HCT116 (cell line): ENCODE results near the gene DENND1C. TPM values are rescaled to one million over a fixed set of nuclear protein-coding genes. Genes with fewer than 3 reads are reported as not detected.

Experiments used
- ATAC-seq: fragments of 200-7000 bp; cut with Tn5 transposase; 2 replicates; pipeline ENCODE4 v1.9.1; 2020; ENCODE audit warnings: mild to moderate bottlenecking, moderate library complexity
- BruUV-seq: library from RNA; stranded (reverse); fragments of 400-500 nt; replicated peaks from 2 replicates; lab custom pipeline; 2021; lab: Mats Ljungman, UMichigan
- CTCF ChIA-PET: fragments of 300-600 bp; sonication (Branson Sonifier 250); formaldehyde crosslinking; loops from one replicate; lab custom pipeline; 2021; ENCODE audit warnings: antibody characterized with exemption; lab: Charles Lee
- POLR2A ChIA-PET: fragments of 300-600, 350-600 bp; sonication (Branson Sonifier 250); formaldehyde crosslinking; loops from one replicate; lab custom pipeline; 2021; ENCODE audit warnings: antibody characterized with exemption; lab: Charles Lee
- RAD21 ChIA-PET, 2 experiments: fragments of 300-600 bp; sonication (Branson Sonifier 250); formaldehyde crosslinking; loops; one replicate each; lab custom pipeline; 2023; ENCODE audit warnings: low total read pairs in 2 of 2; ENCODE audit not compliant: uncharacterized antibody in 2 of 2, unreplicated experiment in 2 of 2, low non-redundant PET in 1 of 2; lab: Charles Lee
- DNase-seq: peaks from one replicate; pipeline ENCODE4 v3.0.0-alpha.2; 2010; ENCODE audit warnings: low read depth, low spot score
- H2AFZ ChIP-seq: fragments of 200-600 bp; shearing (Covaris generic), sonication (generic); 2 replicates; pipeline ENCODE4 v1.6.1; 2017; ENCODE audit warnings: low read depth, mixed run types, mixed read lengths, antibody characterized with exemption, low read length; ENCODE audit not compliant: poor library complexity, severe bottlenecking
- H3K27ac ChIP-seq: 2 replicates; pipeline ENCODE4 v1.5.1; 2012; ENCODE audit warnings: low read depth, low read length
- H3K27me3 ChIP-seq: fragments of 200-600 bp; sonication (generic); 2 replicates; pipeline ENCODE4 v1.6.1; 2016; ENCODE audit warnings: mixed run types, low read length, mixed read lengths; ENCODE audit not compliant: insufficient read depth
- H3K36me3 ChIP-seq, 2 experiments: fragments of 200-500 bp in 1 of 2; fragments of 200-600 bp in 1 of 2; sonication (Bioruptor generic) in 1 of 2; sonication (generic) in 1 of 2; 2 replicates each; pipeline versions ENCODE4 v1.5.1 to v1.6.1; 2014 to 2016; ENCODE audit warnings: low read length in 2 of 2, inconsistent platforms in 1 of 2, mixed read lengths in 1 of 2, mixed run types in 1 of 2; ENCODE audit not compliant: insufficient read depth in 2 of 2, control insufficient read depth in 1 of 2
- H3K4me1 ChIP-seq, 2 experiments: fragments of 200-600 bp in 1 of 2; sonication (generic) in 1 of 2; 2 replicates each; pipeline versions ENCODE4 v1.5.1 to v1.6.1; 2012 to 2017; ENCODE audit warnings: low read length in 2 of 2, inconsistent platforms in 1 of 2, mild to moderate bottlenecking in 1 of 2, mixed read lengths in 1 of 2, mixed run types in 1 of 2, moderate library complexity in 1 of 2; ENCODE audit not compliant: insufficient read depth in 2 of 2, control insufficient read depth in 1 of 2
- H3K4me2 ChIP-seq: fragments of 200-600 bp; sonication (generic); 2 replicates; pipeline ENCODE4 v1.6.1; 2017; ENCODE audit warnings: mixed run types, low read length, mixed read lengths
- H3K4me3 ChIP-seq, 2 experiments: fragments of 200-600 bp in 1 of 2; sonication (generic) in 1 of 2; replicated peaks in 1 of 2; 2 replicates each; pipeline ENCODE4 v1.5.1; 2011 to 2016; ENCODE audit warnings: low read length in 2 of 2, control low read depth in 1 of 2, low read depth in 1 of 2, mild to moderate bottlenecking in 1 of 2, mixed read lengths in 1 of 2, mixed run types in 1 of 2
- H3K79me2 ChIP-seq: fragments of 200-600 bp; sonication (generic); 2 replicates; pipeline ENCODE4 v1.6.1; 2017; ENCODE audit warnings: mild to moderate bottlenecking, mixed run types, low read length, moderate library complexity, mixed read lengths; ENCODE audit not compliant: insufficient read depth
- H3K9ac ChIP-seq: fragments of 200-600 bp; sonication (generic); 2 replicates; pipeline ENCODE4 v1.6.1; 2016; ENCODE audit warnings: low read length, mixed read lengths
- H3K9me2 ChIP-seq: fragments of 200-600 bp; sonication (generic), shearing (Covaris generic); 2 replicates; pipeline ENCODE4 v1.6.1; 2017; ENCODE audit warnings: mixed run types, mild to moderate bottlenecking, moderate library complexity; ENCODE audit not compliant: insufficient read depth
- H3K9me3 ChIP-seq, 2 experiments: fragments of 200-500 bp in 1 of 2; fragments of 200-600 bp in 1 of 2; sonication (Bioruptor generic) in 1 of 2; sonication (generic) in 1 of 2; 2 replicates each; pipeline ENCODE4 v1.6.1; 2014 to 2017; ENCODE audit warnings: low read length in 2 of 2, mixed read lengths in 2 of 2, inconsistent platforms in 1 of 2, low read depth in 1 of 2, mild to moderate bottlenecking in 1 of 2, mixed run types in 1 of 2, moderate library complexity in 1 of 2; ENCODE audit not compliant: control insufficient read depth in 1 of 2, insufficient read depth in 1 of 2
- H4K20me1 ChIP-seq: fragments of 200-600 bp; sonication (generic), shearing (Covaris generic); 2 replicates; pipeline ENCODE4 v1.6.1; 2017; ENCODE audit warnings: mixed run types, mild to moderate bottlenecking, moderate library complexity; ENCODE audit not compliant: insufficient read depth
- CEBPB ChIP-seq: IDR thresholded peaks from 2 replicates; pipeline ENCODE4 v1.6.1; 2012; ENCODE audit warnings: low read depth
- EGR1 ChIP-seq: IDR thresholded peaks from 2 replicates; pipeline ENCODE4 v1.6.1; 2012; ENCODE audit warnings: low read depth
- ELF1 ChIP-seq: IDR thresholded peaks from 2 replicates; pipeline ENCODE4 v1.6.1; 2012; ENCODE audit warnings: low read depth, borderline replicate concordance
- EZH2phosphoT487 ChIP-seq: fragments of 200-600 bp; IDR thresholded peaks from 2 replicates; pipeline ENCODE4 v1.6.1; 2018; ENCODE audit warnings: antibody characterized with exemption, borderline replicate concordance
- FOSL1 ChIP-seq: IDR thresholded peaks from 2 replicates; pipeline ENCODE4 v1.6.1; 2012; ENCODE audit warnings: low read depth
- POLR2A ChIP-seq: IDR thresholded peaks from 2 replicates; pipeline ENCODE4 v1.7.0; 2011; ENCODE audit warnings: borderline replicate concordance; ENCODE audit not compliant: insufficient read depth, insufficient read length; ENCODE audit errors: extremely low read depth
- POLR2AphosphoS5 ChIP-seq: IDR thresholded peaks from 2 replicates; pipeline ENCODE4 v1.6.1; 2011; ENCODE audit warnings: mild to moderate bottlenecking, low read depth, low read length, moderate library complexity
- RAD21 ChIP-seq: IDR thresholded peaks from 2 replicates; pipeline ENCODE4 v1.6.1; 2012; ENCODE audit warnings: low read depth, mild to moderate bottlenecking
- SIN3A ChIP-seq: IDR thresholded peaks from 2 replicates; pipeline ENCODE4 v1.6.1; 2012; ENCODE audit warnings: low read depth
- SP1 ChIP-seq: IDR thresholded peaks from 2 replicates; pipeline ENCODE4 v1.6.1; 2012; ENCODE audit warnings: low read depth
- SRF ChIP-seq: IDR thresholded peaks from 2 replicates; pipeline ENCODE4 v1.6.1; 2012; ENCODE audit warnings: low read depth
- TCF7L2 ChIP-seq: IDR thresholded peaks from 2 replicates; pipeline ENCODE4 v1.7.0; 2011; ENCODE audit warnings: borderline replicate concordance, inconsistent platforms; ENCODE audit not compliant: insufficient read depth, insufficient read length; ENCODE audit errors: extremely low read depth
- ZBTB33 ChIP-seq: IDR thresholded peaks from 2 replicates; pipeline ENCODE4 v1.6.1; 2011; ENCODE audit warnings: mild to moderate bottlenecking, low read length, moderate library complexity; ENCODE audit not compliant: insufficient replicate concordance; ENCODE audit errors: extremely low read depth
- ZFX ChIP-seq: fragments of 450-650 bp; IDR thresholded peaks from 2 replicates; pipeline ENCODE4 v1.6.1; 2017
- ZNF274 ChIP-seq: fragments of 200-500 bp; sonication (Bioruptor generic); IDR thresholded peaks from 2 replicates; pipeline ENCODE4 v1.6.1; 2014; ENCODE audit warnings: mild to moderate bottlenecking, low read depth, low read length, inconsistent platforms
- intact Hi-C: fragments of 100-400 bp; cut with micrococcal nuclease; formaldehyde crosslinking; loops from 2 replicates; pipeline ENCODE4 v1.10.0; 2022
- total RNA-seq: library from RNA; stranded (reverse); gene quantifications from one replicate; pipeline ENCODE4 v1.2.1, GENCODE V29; 2021; ENCODE audit not compliant: unreplicated experiment
- TF ChIP-seq, protein P1 (sequence below): IDR thresholded peaks from 2 replicates; pipeline ENCODE4 v1.6.1; 2012
- TF ChIP-seq, protein P2 (sequence below), 3 experiments: fragments of 200-600 bp in 1 of 3; sonication (generic) in 1 of 3; IDR thresholded peaks in 2 of 3; conservative IDR thresholded peaks in 1 of 3; 2 replicates each; pipeline ENCODE4 v1.5.1; 2012 to 2017; ENCODE audit warnings: low read depth in 2 of 3, low read length in 2 of 3, antibody characterized with exemption in 1 of 3, borderline replicate concordance in 1 of 3, control low read depth in 1 of 3, mild to moderate bottlenecking in 1 of 3, mixed read lengths in 1 of 3, mixed run types in 1 of 3, moderate library complexity in 1 of 3; ENCODE audit not compliant: insufficient read depth in 1 of 3
- TF ChIP-seq, protein P3 (sequence below): IDR thresholded peaks from 2 replicates; pipeline ENCODE4 v1.6.1; 2012

DENND1C gene
- total RNA-seq, 1 experiment from 2014 or later: 0.54 TPM

- H2AFZ ChIP-seq: no peak overlapping the region
- CTCF ChIA-PET: no interaction called here
- POLR2A ChIA-PET: no interaction called here
Observed at GRCh38 chr19:6421075-6422014, 60.2 kb downstream of the DENND1C start.

More at GRCh38 chr19:6421075-6422014, 60.2 kb downstream of the DENND1C start:
- Histone ChIP-seq H3K4me3 (no peak overlapping the region), H3K4me1 (peaks cover 6 to 21% of the 10 kb centered on the region in 2 experiments; a peak in 3 of 4 replicates), H3K9me3 (no peaks in the 10 kb centered on the region), H3K27me3 (no peaks in the 10 kb centered on the region), H3K9me2 (no peaks in the 10 kb centered on the region), H3K9ac (no peak overlapping the region), H3K4me2 (no peak overlapping the region), H3K27ac (peak overlapping the region; percentile 26; the same call in 1 of the 2 replicates), H4K20me1 (peaks cover 39% of the 10 kb centered on the region; the same call in 1 of the 2 replicates), H3K36me3 (peaks cover 52 to 58% of the 10 kb centered on the region in 2 experiments), H3K79me2 (peaks cover 75% of the 10 kb centered on the region)
- TF ChIP-seq POLR2AphosphoS5 (no peak), ZBTB33 (no peak), ZNF274 (no peak), RAD21 (no peak), CEBPB (no peak), POLR2A (no peak), ELF1 (no peak), SP1 (no peak), EGR1 (no peak), SRF (no peak), TCF7L2 (no peak), ZFX (no peak), EZH2phosphoT487 (no peak), FOSL1 (no peak), SIN3A (no peak)
- TF ChIP-seq, protein P1, sequence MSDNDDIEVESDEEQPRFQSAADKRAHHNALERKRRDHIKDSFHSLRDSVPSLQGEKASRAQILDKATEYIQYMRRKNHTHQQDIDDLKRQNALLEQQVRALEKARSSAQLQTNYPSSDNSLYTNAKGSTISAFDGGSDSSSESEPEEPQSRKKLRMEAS: no peak
- TF ChIP-seq, protein P2, sequence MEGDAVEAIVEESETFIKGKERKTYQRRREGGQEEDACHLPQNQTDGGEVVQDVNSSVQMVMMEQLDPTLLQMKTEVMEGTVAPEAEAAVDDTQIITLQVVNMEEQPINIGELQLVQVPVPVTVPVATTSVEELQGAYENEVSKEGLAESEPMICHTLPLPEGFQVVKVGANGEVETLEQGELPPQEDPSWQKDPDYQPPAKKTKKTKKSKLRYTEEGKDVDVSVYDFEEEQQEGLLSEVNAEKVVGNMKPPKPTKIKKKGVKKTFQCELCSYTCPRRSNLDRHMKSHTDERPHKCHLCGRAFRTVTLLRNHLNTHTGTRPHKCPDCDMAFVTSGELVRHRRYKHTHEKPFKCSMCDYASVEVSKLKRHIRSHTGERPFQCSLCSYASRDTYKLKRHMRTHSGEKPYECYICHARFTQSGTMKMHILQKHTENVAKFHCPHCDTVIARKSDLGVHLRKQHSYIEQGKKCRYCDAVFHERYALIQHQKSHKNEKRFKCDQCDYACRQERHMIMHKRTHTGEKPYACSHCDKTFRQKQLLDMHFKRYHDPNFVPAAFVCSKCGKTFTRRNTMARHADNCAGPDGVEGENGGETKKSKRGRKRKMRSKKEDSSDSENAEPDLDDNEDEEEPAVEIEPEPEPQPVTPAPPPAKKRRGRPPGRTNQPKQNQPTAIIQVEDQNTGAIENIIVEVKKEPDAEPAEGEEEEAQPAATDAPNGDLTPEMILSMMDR (IDR thresholded peaks at IDR 0.05 in 2 of 3, conservative IDR thresholded peaks at IDR 0.05 in 1 of 3; ENCODE audit: borderline replicate concordance in 1 of 3, insufficient read depth in 1 of 3, low read depth in 2 of 3, low read length in 2 of 3): no peak
- TF ChIP-seq, protein P3, sequence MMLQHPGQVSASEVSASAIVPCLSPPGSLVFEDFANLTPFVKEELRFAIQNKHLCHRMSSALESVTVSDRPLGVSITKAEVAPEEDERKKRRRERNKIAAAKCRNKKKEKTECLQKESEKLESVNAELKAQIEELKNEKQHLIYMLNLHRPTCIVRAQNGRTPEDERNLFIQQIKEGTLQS: no peak
- ATAC-seq (no peak), DNase-seq (no peak)
- BruUV-seq: no TSS peak
- RAD21 ChIA-PET: no interaction called here
- intact Hi-C loops: no loop called here
